ENCODE data around the gene INSYN2A. TPM values are rescaled to one million over a fixed set of nuclear protein-coding genes. Genes with fewer than 3 reads are reported as not detected.

The INSYN2A gene
- total RNA-seq, 4 donors from 2014 or later: 0.27 to 6.6 (median 0.66) TPM; not detected in 1

DNA sequence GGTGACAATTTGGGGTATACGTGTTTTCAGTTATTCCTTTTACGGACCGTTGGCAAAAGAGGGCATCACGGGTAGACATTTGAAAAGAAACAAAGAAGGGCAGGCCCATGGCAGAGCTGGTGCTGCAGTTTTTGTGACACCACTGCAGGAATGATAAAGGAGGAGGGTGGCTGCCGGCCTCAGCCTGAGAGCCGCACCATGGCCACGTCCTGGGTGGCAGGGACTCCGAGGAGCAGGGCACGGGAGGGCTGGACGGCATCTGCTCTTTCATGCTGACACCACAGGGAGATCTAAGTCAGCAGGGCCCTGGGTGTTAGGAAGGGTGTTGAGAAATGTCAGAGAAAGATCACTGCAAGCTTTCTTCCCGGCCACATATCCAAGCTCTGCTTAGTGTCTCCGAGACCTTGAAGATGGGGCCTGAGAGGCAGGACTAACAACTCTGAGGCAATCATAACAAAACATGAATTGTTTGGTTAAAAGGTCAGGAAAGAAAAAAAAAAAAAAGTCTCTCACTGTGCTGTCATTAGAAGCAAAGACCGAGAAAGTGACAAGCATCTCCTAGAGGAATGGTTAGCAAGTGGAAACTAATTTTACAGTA lies 36.6 kb downstream of the INSYN2A start:
- H3K27me3 ChIP-seq: no peaks in the 10 kb centered on the region
- H3K4me3 ChIP-seq: no peak overlapping the region
- H3K9me3 ChIP-seq: no peaks in the 10 kb centered on the region
- TF ChIP-seq, protein P1, sequence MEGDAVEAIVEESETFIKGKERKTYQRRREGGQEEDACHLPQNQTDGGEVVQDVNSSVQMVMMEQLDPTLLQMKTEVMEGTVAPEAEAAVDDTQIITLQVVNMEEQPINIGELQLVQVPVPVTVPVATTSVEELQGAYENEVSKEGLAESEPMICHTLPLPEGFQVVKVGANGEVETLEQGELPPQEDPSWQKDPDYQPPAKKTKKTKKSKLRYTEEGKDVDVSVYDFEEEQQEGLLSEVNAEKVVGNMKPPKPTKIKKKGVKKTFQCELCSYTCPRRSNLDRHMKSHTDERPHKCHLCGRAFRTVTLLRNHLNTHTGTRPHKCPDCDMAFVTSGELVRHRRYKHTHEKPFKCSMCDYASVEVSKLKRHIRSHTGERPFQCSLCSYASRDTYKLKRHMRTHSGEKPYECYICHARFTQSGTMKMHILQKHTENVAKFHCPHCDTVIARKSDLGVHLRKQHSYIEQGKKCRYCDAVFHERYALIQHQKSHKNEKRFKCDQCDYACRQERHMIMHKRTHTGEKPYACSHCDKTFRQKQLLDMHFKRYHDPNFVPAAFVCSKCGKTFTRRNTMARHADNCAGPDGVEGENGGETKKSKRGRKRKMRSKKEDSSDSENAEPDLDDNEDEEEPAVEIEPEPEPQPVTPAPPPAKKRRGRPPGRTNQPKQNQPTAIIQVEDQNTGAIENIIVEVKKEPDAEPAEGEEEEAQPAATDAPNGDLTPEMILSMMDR (IDR thresholded peaks at IDR 0.05): no peak
- TF ChIP-seq POLR2A (IDR thresholded peaks at IDR 0.05): no peak
- no peaks in the 10 kb centered on the region for H3K36me3 ChIP-seq
- no peak for DNase-seq
- no peaks in the 10 kb centered on the region for H3K4me1 ChIP-seq
- no peak overlapping the region for H3K27ac ChIP-seq

DNA sequence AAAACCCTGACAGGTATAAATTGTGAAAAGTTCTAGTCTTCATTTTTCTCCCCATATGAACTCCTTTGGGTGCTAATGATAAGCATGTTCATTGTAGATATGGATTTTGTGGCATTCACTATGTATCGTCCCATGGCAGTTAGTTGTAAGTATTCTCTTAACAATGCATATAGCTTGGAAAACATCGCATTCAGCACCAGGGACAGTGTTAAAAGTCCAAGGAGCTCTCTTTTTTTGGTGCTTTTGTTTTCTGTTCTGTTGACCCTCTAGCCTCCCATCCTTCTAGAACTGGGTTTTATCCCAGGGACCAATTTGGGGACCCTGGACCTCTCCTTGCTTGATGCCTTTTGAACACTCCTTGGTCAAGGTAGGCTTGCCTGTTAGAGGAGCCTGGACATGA lies 37.7 kb downstream of the INSYN2A start:
- TF ChIP-seq POLR2A (IDR thresholded peaks at IDR 0.05): no peak
- TF ChIP-seq, protein P1 (IDR thresholded peaks at IDR 0.05): no peak
- no peak for DNase-seq
- H3K9me3 ChIP-seq: no peaks in the 10 kb centered on the region
- no peaks in the 10 kb centered on the region for H3K36me3 ChIP-seq
- no peaks in the 10 kb centered on the region for H3K27me3 ChIP-seq
- no peak overlapping the region for H3K4me3 ChIP-seq
- H3K27ac ChIP-seq: no peak overlapping the region
- H3K4me1 ChIP-seq: no peaks in the 10 kb centered on the region

DNA sequence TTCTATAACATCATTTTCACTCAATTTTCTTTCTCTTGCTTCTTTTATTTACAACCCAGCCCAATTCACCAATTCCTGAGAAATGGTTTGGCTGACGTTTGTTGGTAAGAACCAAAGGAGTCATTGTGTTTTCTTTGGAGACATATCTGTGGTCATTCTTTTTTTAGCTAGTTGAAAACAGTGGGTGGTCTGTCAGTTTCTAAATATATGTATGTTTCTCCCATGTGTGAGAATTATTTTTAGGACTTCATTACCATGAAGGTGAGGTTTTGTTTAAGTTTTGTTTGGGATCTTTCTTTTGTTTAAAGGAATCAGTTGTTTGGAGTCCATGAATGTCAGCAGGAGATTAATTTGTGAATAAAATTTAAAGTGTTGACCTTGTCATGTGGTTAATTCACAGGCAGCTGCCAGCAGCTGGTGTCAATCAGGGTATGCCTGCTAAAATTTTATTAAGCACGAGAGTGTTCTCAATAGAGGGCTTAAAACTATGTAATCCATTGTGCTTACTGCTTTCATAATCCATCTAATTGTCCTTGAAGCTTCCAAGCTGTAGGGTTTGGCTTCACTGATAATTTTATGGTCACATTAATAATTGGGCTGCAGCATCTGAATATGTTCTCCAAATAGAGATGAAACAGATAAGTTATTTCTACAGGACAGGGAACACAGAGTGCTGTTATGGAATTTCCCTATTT lies 38.7 kb downstream of the INSYN2A start:
- no peaks in the 10 kb centered on the region for H3K9me3 ChIP-seq
- no peak overlapping the region for H3K27ac ChIP-seq
- no peak overlapping the region for H3K4me3 ChIP-seq
- no peaks in the 10 kb centered on the region for H3K4me1 ChIP-seq
- TF ChIP-seq, protein P1 (IDR thresholded peaks at IDR 0.05): no peak
- no peak for TF ChIP-seq POLR2A (IDR thresholded peaks at IDR 0.05)
- DNase-seq: no peak
- no peaks in the 10 kb centered on the region for H3K27me3 ChIP-seq
- H3K36me3 ChIP-seq: no peaks in the 10 kb centered on the region

DNA sequence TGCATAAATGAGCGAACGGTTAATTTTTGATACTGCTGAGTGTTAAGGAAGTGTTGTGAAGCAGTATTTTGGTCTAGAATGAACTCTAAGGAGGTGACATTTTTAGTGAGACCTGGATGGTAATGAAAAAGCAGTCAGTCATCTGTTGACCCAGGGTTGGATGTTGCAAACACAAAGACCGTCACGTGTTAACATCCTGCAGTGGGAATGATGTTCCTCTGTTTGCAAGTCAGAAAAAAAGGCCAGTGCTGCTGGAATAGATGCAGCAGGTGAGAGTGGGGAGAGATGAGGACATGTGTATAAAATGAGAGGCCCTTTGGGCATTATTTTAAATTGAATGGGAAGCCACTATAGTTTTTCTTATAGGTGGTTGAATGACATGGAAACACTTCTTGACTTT lies 39.3 kb downstream of the INSYN2A start:
- no peak overlapping the region for H3K27ac ChIP-seq

DNA sequence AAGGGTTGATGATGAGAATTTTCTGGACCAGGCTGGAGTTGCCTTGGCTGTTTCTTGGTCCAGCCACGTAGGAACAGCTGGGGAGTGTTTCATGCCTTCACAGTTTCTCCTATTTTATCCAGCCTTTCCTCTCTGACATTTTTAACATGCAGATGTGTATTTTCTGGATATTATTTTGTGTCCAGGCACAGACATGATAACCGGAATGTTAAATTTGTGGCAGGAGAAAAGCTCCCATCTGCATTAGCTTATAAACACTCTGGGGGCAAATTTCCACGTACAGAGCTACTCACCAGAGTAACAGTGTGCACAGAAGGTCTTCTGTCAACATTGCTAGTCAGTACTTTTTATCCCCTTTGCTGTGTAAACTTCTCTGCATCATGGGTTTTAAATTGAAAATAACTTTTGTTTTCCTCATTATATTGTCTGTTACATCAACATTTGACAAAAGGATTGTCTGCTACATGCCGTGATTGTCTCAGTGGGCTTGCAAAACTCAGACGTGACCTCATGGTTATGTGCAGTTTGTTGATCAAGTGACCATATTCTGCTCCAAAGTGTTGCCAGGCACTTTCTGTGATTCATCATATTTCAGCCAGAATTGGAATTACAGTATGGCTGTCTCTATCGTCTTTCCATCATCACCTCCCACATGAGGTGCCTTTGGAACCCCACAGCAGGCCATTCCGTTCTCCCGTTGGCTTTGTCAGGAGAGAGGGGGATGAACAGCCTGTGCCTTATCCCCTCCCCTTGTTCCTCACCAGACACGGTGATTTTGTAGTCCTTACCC lies 41.4 kb downstream of the INSYN2A start:
- Histone ChIP-seq H3K27ac (no peak overlapping the region), H3K27me3 (no peaks in the 10 kb centered on the region), H3K4me1 (no peaks in the 10 kb centered on the region), H3K36me3 (no peaks in the 10 kb centered on the region), H3K4me3 (no peak overlapping the region), H3K9me3 (no peaks in the 10 kb centered on the region)
- TF ChIP-seq, protein P1 (IDR thresholded peaks at IDR 0.05): no peak
- TF ChIP-seq POLR2A (IDR thresholded peaks at IDR 0.05): no peak
- DNase-seq: no peak

More for the DNA sequence above, 39.3 kb downstream of the INSYN2A start:
- TF ChIP-seq, protein P1 (IDR thresholded peaks at IDR 0.05): no peak
- TF ChIP-seq POLR2A (IDR thresholded peaks at IDR 0.05): no peak
- Histone ChIP-seq H3K4me3 (no peak overlapping the region), H3K9me3 (no peaks in the 10 kb centered on the region), H3K36me3 (no peaks in the 10 kb centered on the region), H3K27me3 (no peaks in the 10 kb centered on the region), H3K4me1 (no peaks in the 10 kb centered on the region)
- DNase-seq: no peak

Measured in Peyer's patch (tissue), 4 donors.